DOHH2 (cell line): Measurements from ENCODE around the gene KDM4C.

Experiments used
- H3F3A ChIP-seq: fragments of 200-600 bp; sonication (generic), shearing (Covaris generic); 2 replicates; pipeline ENCODE4 v1.6.0; 2016; ENCODE audit warnings: antibody characterized with exemption, mild to moderate bottlenecking; ENCODE audit not compliant: control insufficient read depth, insufficient read depth
- H3K27ac ChIP-seq: fragments of 200-600 bp; sonication (generic); 2 replicates; pipeline ENCODE4 v1.5.1; 2014; ENCODE audit warnings: low read depth, mild to moderate bottlenecking, low read length, moderate library complexity
- H3K27me3 ChIP-seq: fragments of 200-600 bp; sonication (generic); 2 replicates; pipeline ENCODE4 v1.6.1; 2014; ENCODE audit warnings: mild to moderate bottlenecking, low read length, mixed read lengths; ENCODE audit not compliant: control insufficient read depth
- H3K36me3 ChIP-seq: fragments of 200-600 bp; sonication (generic); 2 replicates; pipeline ENCODE4 v1.6.1; 2014; ENCODE audit warnings: mild to moderate bottlenecking, low read length, moderate library complexity, mixed read lengths; ENCODE audit not compliant: control insufficient read depth
- H3K4me1 ChIP-seq: fragments of 200-600 bp; sonication (generic); 2 replicates; pipeline ENCODE4 v1.6.1; 2014; ENCODE audit warnings: mild to moderate bottlenecking, low read length, mixed read lengths; ENCODE audit not compliant: control insufficient read depth
- H3K4me2 ChIP-seq: fragments of 200-600 bp; sonication (generic); 2 replicates; pipeline ENCODE4 v1.6.0; 2014; ENCODE audit warnings: mild to moderate bottlenecking, low read length, moderate library complexity
- H3K4me3 ChIP-seq: fragments of 200-600 bp; sonication (generic); 2 replicates; pipeline ENCODE4 v1.5.1; 2014; ENCODE audit warnings: mild to moderate bottlenecking, low read length, mixed read lengths
- H3K79me2 ChIP-seq: fragments of 200-600 bp; sonication (generic); 2 replicates; pipeline ENCODE4 v1.6.1; 2014; ENCODE audit warnings: mild to moderate bottlenecking, low read length, mixed read lengths; ENCODE audit not compliant: control insufficient read depth
- H3K9me2 ChIP-seq: fragments of 200-600 bp; sonication (generic); replicated peaks from 2 replicates; pipeline ENCODE4 v1.6.1; 2014; ENCODE audit warnings: mild to moderate bottlenecking, low read length, mixed read lengths; ENCODE audit not compliant: control insufficient read depth
- H3K9me3 ChIP-seq: fragments of 200-600 bp; sonication (generic); 2 replicates; pipeline ENCODE4 v1.6.1; 2014; ENCODE audit warnings: antibody characterized with exemption, low read length, mixed read lengths; ENCODE audit not compliant: control insufficient read depth, insufficient read depth
- H4K20me1 ChIP-seq: fragments of 200-600 bp; sonication (generic); 2 replicates; pipeline ENCODE4 v1.6.0; 2014; ENCODE audit warnings: low read depth, mild to moderate bottlenecking, antibody characterized with exemption, low read length, moderate library complexity; ENCODE audit not compliant: control insufficient read depth, insufficient read depth
- EZH2phosphoT487 ChIP-seq: fragments of 200-600 bp; sonication (generic); IDR thresholded peaks from 2 replicates; pipeline ENCODE4 v1.6.1; 2017; ENCODE audit warnings: borderline replicate concordance, mild to moderate bottlenecking, antibody characterized with exemption, low read length, moderate library complexity, mixed read lengths
- TF ChIP-seq, protein P1 (sequence below): fragments of 200-600 bp; sonication (generic); IDR thresholded peaks from one replicate; pipeline ENCODE4 v1.5.1; 2014; ENCODE audit warnings: antibody characterized with exemption, mild to moderate bottlenecking, low read depth, low read length; ENCODE audit not compliant: poor library complexity, severe bottlenecking

The KDM4C gene

DNA sequence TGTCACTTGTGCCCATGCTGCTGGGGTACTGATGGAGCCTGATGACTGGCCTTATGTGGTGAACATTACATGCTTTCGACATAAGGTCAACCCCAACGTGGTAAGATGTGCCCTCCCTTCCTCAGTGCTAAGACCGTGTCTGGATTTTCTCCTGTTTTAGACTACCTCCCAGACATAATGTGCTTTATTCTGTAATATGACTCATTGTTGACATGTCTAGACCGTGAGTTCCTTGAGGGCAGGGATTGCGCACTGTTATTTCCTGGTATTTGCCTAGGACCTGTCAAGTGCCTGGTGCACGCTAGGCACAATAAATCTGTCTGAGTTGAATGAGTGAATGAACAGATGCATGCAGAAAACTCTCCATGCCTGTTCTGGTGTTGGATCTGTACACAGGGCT, 346.0 kb downstream of the KDM4C start:
- Histone ChIP-seq H3K9me2 (no peaks in the 10 kb centered on the region), H3K79me2 (no peaks in the 10 kb centered on the region), H3K27ac (no peak overlapping the region), H3K27me3 (no peaks in the 10 kb centered on the region), H3K9me3 (no peaks in the 10 kb centered on the region), H3F3A (no peaks in the 10 kb centered on the region), H3K4me1 (no peaks in the 10 kb centered on the region), H3K36me3 (peaks cover 3% of the 10 kb centered on the region; the same call in 1 of the 2 replicates), H3K4me3 (no peak overlapping the region), H3K4me2 (no peak overlapping the region), H4K20me1 (no peaks in the 10 kb centered on the region)
- TF ChIP-seq EZH2phosphoT487 = no peak
- TF ChIP-seq, protein P1, sequence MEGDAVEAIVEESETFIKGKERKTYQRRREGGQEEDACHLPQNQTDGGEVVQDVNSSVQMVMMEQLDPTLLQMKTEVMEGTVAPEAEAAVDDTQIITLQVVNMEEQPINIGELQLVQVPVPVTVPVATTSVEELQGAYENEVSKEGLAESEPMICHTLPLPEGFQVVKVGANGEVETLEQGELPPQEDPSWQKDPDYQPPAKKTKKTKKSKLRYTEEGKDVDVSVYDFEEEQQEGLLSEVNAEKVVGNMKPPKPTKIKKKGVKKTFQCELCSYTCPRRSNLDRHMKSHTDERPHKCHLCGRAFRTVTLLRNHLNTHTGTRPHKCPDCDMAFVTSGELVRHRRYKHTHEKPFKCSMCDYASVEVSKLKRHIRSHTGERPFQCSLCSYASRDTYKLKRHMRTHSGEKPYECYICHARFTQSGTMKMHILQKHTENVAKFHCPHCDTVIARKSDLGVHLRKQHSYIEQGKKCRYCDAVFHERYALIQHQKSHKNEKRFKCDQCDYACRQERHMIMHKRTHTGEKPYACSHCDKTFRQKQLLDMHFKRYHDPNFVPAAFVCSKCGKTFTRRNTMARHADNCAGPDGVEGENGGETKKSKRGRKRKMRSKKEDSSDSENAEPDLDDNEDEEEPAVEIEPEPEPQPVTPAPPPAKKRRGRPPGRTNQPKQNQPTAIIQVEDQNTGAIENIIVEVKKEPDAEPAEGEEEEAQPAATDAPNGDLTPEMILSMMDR = no peak

- H3K4me1 ChIP-seq = no peaks in the 10 kb centered on the region
- TF ChIP-seq, protein P1 = no peak
- no peak for TF ChIP-seq EZH2phosphoT487
- no peaks in the 10 kb centered on the region for H3F3A ChIP-seq
- H3K36me3 ChIP-seq = peaks cover 3% of the 10 kb centered on the region; the same call in 1 of the 2 replicates
- H3K9me3 ChIP-seq = no peaks in the 10 kb centered on the region
- no peak overlapping the region for H3K4me2 ChIP-seq
- H3K4me3 ChIP-seq = no peak overlapping the region
- no peaks in the 10 kb centered on the region for H4K20me1 ChIP-seq
- no peaks in the 10 kb centered on the region for H3K9me2 ChIP-seq
- H3K27me3 ChIP-seq = no peaks in the 10 kb centered on the region
- H3K27ac ChIP-seq = no peak overlapping the region
- H3K79me2 ChIP-seq = no peaks in the 10 kb centered on the region
These were observed 346.9 kb downstream of the KDM4C start for GRCh38 chr9:7104625-7105024.

DNA sequence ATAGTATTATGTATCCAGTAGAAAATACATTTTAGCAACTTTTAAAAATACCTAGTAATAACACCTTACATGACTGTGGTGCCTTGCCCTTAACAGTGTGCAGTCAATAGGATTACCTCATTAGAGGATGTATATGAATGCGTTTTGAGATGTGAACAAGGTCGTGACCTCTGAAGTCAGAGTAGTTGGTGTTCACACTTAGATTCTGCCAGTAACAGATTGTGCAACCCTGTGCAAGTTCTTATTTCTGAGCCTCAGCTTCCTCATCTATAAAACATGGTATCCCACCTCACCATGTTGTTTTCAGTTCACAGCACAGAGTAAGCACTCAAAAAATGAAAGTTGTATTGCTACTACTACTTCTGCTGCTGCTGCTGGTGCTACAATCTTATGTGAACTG, 347.3 kb downstream of the KDM4C start:
- no peaks in the 10 kb centered on the region for H3K9me2 ChIP-seq
- no peak overlapping the region for H3K4me3 ChIP-seq
- H3K9me3 ChIP-seq = no peaks in the 10 kb centered on the region
- no peak overlapping the region for H3K27ac ChIP-seq
- no peaks in the 10 kb centered on the region for H3F3A ChIP-seq
- H3K79me2 ChIP-seq = no peaks in the 10 kb centered on the region
- H3K36me3 ChIP-seq = peaks cover 3% of the 10 kb centered on the region; the same call in 1 of the 2 replicates
- TF ChIP-seq, protein P1 = no peak
- TF ChIP-seq EZH2phosphoT487 = no peak
- H3K4me2 ChIP-seq = no peak overlapping the region
- H3K27me3 ChIP-seq = no peaks in the 10 kb centered on the region
- H3K4me1 ChIP-seq = no peaks in the 10 kb centered on the region
- H4K20me1 ChIP-seq = no peaks in the 10 kb centered on the region
